VCaP (cell line): ENCODE results near the gene HOXD10.

Experiments used
- H3K27ac ChIP-seq: fragments of 450-650 bp; 2 replicates; pipeline ENCODE4 v1.5.1; 2017
- CTCF ChIP-seq: fragments of 450-650 bp; conservative IDR thresholded peaks from 2 replicates; pipeline ENCODE4 v1.5.1; 2017; ENCODE audit warnings: mild to moderate bottlenecking, moderate library complexity

Gene HOXD10

GRCh38 chr2:176094349-176094748 lies 22.2 kb upstream of the HOXD10 start:
- TF ChIP-seq CTCF, result no peak
- no peak overlapping the region for H3K27ac ChIP-seq

GRCh38 chr2:176095421-176095820 lies 21.2 kb upstream of the HOXD10 start:
- TF ChIP-seq CTCF, result no peak

GRCh38 chr2:176096243-176096985 lies 20.2 kb upstream of the HOXD10 start:
- H3K27ac ChIP-seq, result peak overlapping the region; percentile 76
- TF ChIP-seq CTCF, result no peak

More at GRCh38 chr2:176095421-176095820, 21.2 kb upstream of the HOXD10 start:
- H3K27ac ChIP-seq, result no peak overlapping the region

GRCh38 chr2:176096986-176097819 lies 19.4 kb upstream of the HOXD10 start:
- H3K27ac ChIP-seq, result peak overlapping the region; percentile 76
- peak; percentile 94 for TF ChIP-seq CTCF

GRCh38 chr2:176097820-176098365 lies 18.7 kb upstream of the HOXD10 start:
- no peak; the same call in none of the 2 replicates for TF ChIP-seq CTCF
- peak overlapping the region; percentile 76; the same call in 1 of the 2 replicates for H3K27ac ChIP-seq

- no peak overlapping the region; the same call in 1 of the 2 replicates for H3K27ac ChIP-seq
- no peak for TF ChIP-seq CTCF
Observed at GRCh38 chr2:176098366-176099158, 18.0 kb upstream of the HOXD10 start.
